Mammary epithelial cell (primary cell): Measurements from ENCODE around the gene RFTN1.

ENCODE experiments used
- EZH2 ChIP-seq: IDR thresholded peaks from 2 replicates; pipeline ENCODE4 v1.6.1; 2012; ENCODE audit warnings: low read length, inconsistent platforms, borderline replicate concordance
- TF ChIP-seq, protein P1 (sequence below), 2 donors: IDR thresholded peaks in 1 of 2; conservative IDR thresholded peaks in 1 of 2; 2 replicates each; pipeline ENCODE4 v1.5.1; 2011 to 2012; ENCODE audit warnings: inconsistent platforms in 2 of 2, low read length in 2 of 2, mild to moderate bottlenecking in 2 of 2, control low read depth in 1 of 2, low read depth in 1 of 2; ENCODE audit not compliant: insufficient read depth in 1 of 2; ENCODE audit errors: extremely low read depth in 1 of 2

DNA sequence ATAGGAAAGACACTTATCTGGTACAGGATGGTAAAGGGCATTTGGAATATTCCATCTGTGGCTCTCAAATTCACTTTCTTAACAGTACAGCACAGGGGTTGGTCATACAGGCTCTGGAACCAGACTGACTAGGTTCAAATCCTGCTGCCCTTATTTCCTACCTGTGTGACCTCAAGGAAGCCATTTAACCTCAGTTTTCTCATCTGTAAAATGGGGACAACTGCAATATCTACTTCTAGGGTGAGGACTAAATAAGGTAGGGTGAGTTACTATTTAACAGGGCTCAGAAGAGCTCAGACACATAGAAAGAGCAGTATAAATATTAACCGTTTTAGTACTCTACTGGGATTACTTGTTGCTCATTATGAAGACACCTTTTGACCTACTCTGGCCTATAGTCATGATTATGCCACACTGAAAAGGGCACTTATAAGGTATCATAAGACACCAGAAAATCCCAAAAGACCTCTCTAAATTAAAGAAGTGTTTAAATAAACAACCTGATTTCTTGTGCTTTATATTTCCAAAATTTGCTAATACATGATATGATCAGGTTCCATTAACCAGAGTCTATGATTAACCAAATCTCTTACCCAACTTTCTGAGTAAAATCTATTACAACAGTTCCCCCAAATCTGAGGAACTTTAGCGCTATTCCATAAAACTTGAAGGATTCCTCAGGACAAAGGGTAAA is 6.5 kb downstream of the RFTN1 start:
- TF ChIP-seq, protein P1, sequence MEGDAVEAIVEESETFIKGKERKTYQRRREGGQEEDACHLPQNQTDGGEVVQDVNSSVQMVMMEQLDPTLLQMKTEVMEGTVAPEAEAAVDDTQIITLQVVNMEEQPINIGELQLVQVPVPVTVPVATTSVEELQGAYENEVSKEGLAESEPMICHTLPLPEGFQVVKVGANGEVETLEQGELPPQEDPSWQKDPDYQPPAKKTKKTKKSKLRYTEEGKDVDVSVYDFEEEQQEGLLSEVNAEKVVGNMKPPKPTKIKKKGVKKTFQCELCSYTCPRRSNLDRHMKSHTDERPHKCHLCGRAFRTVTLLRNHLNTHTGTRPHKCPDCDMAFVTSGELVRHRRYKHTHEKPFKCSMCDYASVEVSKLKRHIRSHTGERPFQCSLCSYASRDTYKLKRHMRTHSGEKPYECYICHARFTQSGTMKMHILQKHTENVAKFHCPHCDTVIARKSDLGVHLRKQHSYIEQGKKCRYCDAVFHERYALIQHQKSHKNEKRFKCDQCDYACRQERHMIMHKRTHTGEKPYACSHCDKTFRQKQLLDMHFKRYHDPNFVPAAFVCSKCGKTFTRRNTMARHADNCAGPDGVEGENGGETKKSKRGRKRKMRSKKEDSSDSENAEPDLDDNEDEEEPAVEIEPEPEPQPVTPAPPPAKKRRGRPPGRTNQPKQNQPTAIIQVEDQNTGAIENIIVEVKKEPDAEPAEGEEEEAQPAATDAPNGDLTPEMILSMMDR (conservative IDR thresholded peaks at IDR 0.05 in 1 of 2, IDR thresholded peaks at IDR 0.05 in 1 of 2; ENCODE audit: extremely low read depth in 1 of 2, insufficient read depth in 1 of 2, low read depth in 1 of 2, low read length in 2 of 2): no peak
- TF ChIP-seq EZH2: no peak
